Vagina (tissue), 2 donors: Measurements from ENCODE around the gene TATDN2. TPM values are rescaled to one million over a fixed set of nuclear protein-coding genes. Genes with fewer than 3 reads are reported as not detected.

Experiments
- DNase-seq, 2 donors: peaks; one replicate each; pipeline ENCODE4 v3.0.0-alpha.2; 2017; ENCODE audit errors: extremely low spot score in 2 of 2
- H3K27ac ChIP-seq: fragments of 200-600 bp; sonication (generic); one replicate; pipeline ENCODE4 v1.5.1; 2019
- H3K27me3 ChIP-seq: fragments of 200-600 bp; sonication (generic); one replicate; pipeline ENCODE4 v1.5.1; 2019
- H3K36me3 ChIP-seq, 2 donors: fragments of 200-600 bp; sonication (generic); one replicate each; pipeline ENCODE4 v1.5.1; 2017 to 2019
- H3K4me1 ChIP-seq: fragments of 200-600 bp; sonication (generic); one replicate; pipeline ENCODE4 v1.5.1; 2019
- H3K4me3 ChIP-seq, 2 donors: fragments of 200-600 bp; sonication (generic); 1 replicate in 1 of 2; 2 replicates in 1 of 2; pipeline ENCODE4 v1.5.1; 2016 to 2019
- H3K9me3 ChIP-seq: fragments of 200-600 bp; sonication (generic); one replicate; pipeline ENCODE4 v1.5.1; 2019
- POLR2A ChIP-seq, 2 donors: fragments of 450-650 bp; IDR thresholded peaks; one replicate each; pipeline ENCODE4 v1.6.1; 2017; ENCODE audit warnings: antibody characterized with exemption in 2 of 2, mild to moderate bottlenecking in 2 of 2, moderate library complexity in 2 of 2
- POLR2AphosphoS5 ChIP-seq, 2 donors: sonication (generic); formaldehyde crosslinking; IDR thresholded peaks; one replicate each; pipeline ENCODE4 v1.9.0; 2017; ENCODE audit warnings: antibody characterized with exemption in 2 of 2, mild to moderate bottlenecking in 2 of 2, low read depth in 1 of 2; ENCODE audit not compliant: insufficient read depth in 1 of 2
- intact Hi-C: fragments of 100-400 bp; cut with DNase I; formaldehyde crosslinking; loops from one replicate; pipeline ENCODE4 v1.15.1; 2023
- total RNA-seq: library from RNA; depleted of rRNA; stranded (reverse); fragments of >200 nt; gene quantifications from one replicate; pipeline ENCODE4 v1.2.3, GENCODE V29; 2016
- TF ChIP-seq, protein P1 (sequence below), 3 experiments: fragments of 450-650 bp in 2 of 3; fragments of 200-600 bp in 1 of 3; sonication (generic) in 1 of 3; IDR thresholded peaks; one replicate each; pipeline ENCODE4 v1.5.1; 2017 to 2019; ENCODE audit warnings: antibody characterized with exemption in 3 of 3, mild to moderate bottlenecking in 2 of 3, moderate library complexity in 2 of 3

Gene TATDN2
- total RNA-seq, 1 donor from 2014 or later, result 34.4 TPM

DNA sequence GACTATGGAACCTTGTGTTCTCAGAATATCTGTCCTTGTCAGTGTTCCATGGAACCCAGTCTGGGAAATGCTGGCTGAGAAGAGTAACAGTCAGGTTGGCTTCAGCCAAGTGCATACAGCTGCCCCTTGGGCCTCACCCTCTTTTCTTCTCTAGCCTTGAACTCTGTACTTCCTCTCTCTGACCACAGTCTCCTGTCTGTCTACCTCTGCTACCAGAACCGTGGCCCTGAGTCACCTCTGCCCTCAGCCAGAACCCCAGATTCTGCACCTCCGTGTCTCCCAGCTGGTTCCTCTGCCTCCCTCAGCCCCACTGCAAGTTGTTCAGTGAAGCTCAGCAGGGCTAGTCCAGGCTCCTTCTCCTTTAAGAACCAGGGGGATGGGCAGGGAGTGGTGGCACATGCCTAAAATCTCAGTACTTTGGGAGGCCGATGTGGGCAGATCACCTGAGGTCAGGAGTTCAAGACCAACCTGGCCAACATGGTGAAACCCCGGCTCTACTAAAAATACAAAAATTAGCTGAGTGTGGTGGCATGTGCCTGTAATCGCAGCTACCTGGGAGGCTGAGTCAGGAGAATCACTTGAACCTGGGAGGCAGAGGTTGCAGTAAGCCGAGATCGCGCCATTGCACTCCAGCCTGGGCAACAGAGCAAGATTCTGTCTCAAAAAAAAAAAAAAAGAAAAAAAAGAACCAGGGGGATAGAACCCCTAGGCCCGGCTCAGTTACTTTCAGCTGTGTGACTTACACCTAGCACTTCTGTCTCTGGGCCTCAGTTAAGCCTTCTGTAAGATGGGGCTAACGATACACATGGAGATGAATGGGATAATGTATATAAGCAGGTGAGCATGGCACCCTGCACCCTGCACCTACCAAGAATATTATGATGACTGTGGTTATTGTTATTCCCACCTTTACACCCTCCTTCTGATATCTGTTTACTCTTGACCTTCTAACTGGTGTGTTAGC is 24.3 kb upstream of the TATDN2 start:
- TF ChIP-seq, protein P1, sequence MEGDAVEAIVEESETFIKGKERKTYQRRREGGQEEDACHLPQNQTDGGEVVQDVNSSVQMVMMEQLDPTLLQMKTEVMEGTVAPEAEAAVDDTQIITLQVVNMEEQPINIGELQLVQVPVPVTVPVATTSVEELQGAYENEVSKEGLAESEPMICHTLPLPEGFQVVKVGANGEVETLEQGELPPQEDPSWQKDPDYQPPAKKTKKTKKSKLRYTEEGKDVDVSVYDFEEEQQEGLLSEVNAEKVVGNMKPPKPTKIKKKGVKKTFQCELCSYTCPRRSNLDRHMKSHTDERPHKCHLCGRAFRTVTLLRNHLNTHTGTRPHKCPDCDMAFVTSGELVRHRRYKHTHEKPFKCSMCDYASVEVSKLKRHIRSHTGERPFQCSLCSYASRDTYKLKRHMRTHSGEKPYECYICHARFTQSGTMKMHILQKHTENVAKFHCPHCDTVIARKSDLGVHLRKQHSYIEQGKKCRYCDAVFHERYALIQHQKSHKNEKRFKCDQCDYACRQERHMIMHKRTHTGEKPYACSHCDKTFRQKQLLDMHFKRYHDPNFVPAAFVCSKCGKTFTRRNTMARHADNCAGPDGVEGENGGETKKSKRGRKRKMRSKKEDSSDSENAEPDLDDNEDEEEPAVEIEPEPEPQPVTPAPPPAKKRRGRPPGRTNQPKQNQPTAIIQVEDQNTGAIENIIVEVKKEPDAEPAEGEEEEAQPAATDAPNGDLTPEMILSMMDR (IDR thresholded peaks at IDR 0.05), result no peak
- TF ChIP-seq POLR2A (IDR thresholded peaks at IDR 0.05) (no peak), POLR2AphosphoS5 (IDR thresholded peaks at IDR 0.05; ENCODE audit: insufficient read depth in 1 of 2, low read depth in 1 of 2) (no peak)
- intact Hi-C loops, result loop anchor here (10.0 kb wide), 1 partner anchor 59 kb away; the partner anchor contains the start of gene IRAK2
- Histone ChIP-seq H3K27me3 (no peaks in the 10 kb centered on the region), H3K4me1 (peaks cover 6% of the 10 kb centered on the region), H3K36me3 (peaks cover 0 to 10% of the 10 kb centered on the region in 2 donors), H3K27ac (no peak overlapping the region), H3K4me3 (no peak overlapping the region), H3K9me3 (no peaks in the 10 kb centered on the region)
- no peak for DNase-seq

DNA sequence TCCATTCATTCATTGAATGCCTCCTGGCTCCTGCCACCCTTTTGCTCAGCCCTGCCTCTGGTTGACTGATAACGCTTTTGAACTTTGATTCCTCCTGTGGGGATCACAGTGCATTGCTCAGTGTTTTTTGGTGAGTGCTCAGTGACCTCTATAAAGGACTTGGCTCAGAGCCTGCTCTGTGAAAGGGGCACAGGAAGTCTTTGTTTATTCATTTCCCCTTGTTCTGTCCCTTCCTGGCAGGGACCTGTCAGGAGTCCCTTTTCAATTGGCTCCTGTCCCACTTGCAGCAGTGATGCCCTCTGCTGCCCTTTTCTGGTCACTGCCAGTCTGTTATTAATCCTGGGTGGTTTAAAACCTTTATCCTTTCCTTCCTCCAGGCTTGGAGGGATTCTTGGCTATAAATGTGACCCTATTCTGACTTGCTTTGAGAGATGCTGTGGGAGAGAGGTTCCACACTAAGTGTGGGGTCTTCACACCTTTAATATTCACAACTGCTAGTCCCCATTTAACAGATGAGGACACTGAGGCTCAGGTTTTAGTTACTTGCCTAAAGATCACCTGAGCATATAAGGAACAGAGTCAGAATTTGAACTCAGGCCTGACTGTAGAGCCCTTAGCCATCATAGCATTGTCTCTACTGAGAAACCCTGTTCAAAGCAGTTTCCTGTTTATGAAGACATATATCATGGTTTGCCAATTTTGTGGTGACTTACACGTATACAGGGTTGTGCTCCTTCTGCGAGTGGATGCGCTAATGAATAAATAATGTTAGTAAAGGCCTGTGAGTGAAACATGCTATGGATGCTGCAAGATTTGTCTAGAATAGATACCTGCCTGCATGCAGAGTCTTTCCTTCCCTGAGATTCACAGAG is 23.2 kb upstream of the TATDN2 start:
- Histone ChIP-seq H3K27ac (no peak overlapping the region), H3K9me3 (no peaks in the 10 kb centered on the region), H3K36me3 (peaks cover 0 to 10% of the 10 kb centered on the region in 2 donors), H3K4me1 (peaks cover 6% of the 10 kb centered on the region), H3K27me3 (no peaks in the 10 kb centered on the region), H3K4me3 (no peak overlapping the region)
- TF ChIP-seq, protein P1 (IDR thresholded peaks at IDR 0.05), result peak; percentile 63 to 80 (median 70)
- TF ChIP-seq POLR2A (IDR thresholded peaks at IDR 0.05), result no peak
- TF ChIP-seq POLR2AphosphoS5 (IDR thresholded peaks at IDR 0.05; ENCODE audit: insufficient read depth in 1 of 2, low read depth in 1 of 2), result peak in 1 of 2 donors; percentile 84
- intact Hi-C loops, result loop anchor here (10.0 kb wide), 1 partner anchor 60 kb away; the partner anchor contains the start of gene IRAK2
- no peak for DNase-seq

DNA sequence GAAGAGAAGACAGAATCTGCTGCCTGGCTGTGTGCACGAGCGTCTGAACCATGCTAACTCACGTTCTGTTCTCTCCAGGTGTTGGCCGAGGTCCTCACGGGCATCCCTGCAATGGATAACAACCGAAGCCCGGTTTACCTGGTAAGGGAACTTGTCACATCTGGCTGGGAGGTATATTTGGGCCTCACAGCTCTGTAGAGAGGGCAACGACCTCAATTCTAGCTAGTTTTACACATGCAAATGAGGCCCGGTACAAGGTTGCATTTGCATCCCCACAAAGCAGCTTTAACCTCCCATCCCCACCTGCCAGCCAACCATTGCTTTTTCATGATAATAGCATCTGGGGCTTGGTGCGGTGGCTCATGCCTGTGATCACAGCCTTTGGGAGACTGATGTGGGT is 22.0 kb upstream of the TATDN2 start:
- Histone ChIP-seq H3K4me1 (peaks cover 6% of the 10 kb centered on the region), H3K36me3 (peaks cover 0 to 10% of the 10 kb centered on the region in 2 donors)

DNA sequence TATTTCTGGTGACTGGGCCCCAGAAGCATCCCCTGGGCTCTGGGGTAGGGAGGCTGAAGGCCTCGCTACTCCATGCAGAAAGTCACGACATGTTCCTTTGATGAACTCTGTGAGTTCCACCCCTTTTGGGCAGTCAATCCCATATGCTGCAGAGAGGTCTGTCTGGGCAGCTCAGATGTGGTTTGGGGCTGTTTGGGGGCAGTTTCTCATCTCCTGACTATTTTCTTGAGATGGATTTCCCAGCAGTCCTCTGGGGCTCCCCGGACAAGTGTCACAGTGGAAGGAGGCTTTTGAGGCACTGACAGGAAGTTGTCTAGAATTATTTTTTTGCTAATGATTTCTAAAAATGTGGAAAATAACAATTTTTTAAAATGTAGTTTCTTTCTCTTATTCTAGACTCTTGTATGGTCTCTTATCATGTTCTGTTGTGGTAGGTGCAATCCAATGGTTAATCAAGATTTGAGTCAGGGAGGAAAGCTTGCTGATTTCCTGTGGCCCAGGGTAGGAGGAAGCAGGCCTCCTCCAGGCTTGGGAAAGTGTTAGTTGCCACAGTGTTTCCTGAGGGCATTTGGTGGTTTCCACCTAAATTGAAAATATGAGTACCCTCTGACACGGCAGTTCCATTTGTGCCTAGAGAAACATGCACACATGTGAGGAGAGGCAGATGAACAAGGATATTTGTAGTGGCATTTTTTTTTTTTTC is 19.9 kb upstream of the TATDN2 start:
- Histone ChIP-seq H3K36me3 (peaks cover 0 to 4% of the 10 kb centered on the region in 2 donors), H3K27ac (no peak overlapping the region)
- intact Hi-C loops, result loop anchor here (10.0 kb wide), 1 partner anchor 64 kb away; the partner anchor contains the start of gene IRAK2

More for the DNA sequence above, 22.0 kb upstream of the TATDN2 start:
- Histone ChIP-seq H3K9me3 (no peaks in the 10 kb centered on the region), H3K4me3 (no peak overlapping the region), H3K27ac (no peak overlapping the region), H3K27me3 (no peaks in the 10 kb centered on the region)
- intact Hi-C loops, result loop anchor here (10.0 kb wide), 1 partner anchor 61 kb away; the partner anchor contains the start of gene IRAK2
- DNase-seq, result no peak
- TF ChIP-seq, protein P1 (IDR thresholded peaks at IDR 0.05), result no peak
- TF ChIP-seq POLR2AphosphoS5 (IDR thresholded peaks at IDR 0.05; ENCODE audit: insufficient read depth in 1 of 2, low read depth in 1 of 2), result no peak
- TF ChIP-seq POLR2A (IDR thresholded peaks at IDR 0.05), result no peak

More for the DNA sequence above, 19.9 kb upstream of the TATDN2 start:
- H3K9me3 ChIP-seq, result no peaks in the 10 kb centered on the region
- H3K27me3 ChIP-seq, result no peaks in the 10 kb centered on the region
- DNase-seq, result no peak
- H3K4me1 ChIP-seq, result peaks cover 6% of the 10 kb centered on the region
- TF ChIP-seq POLR2AphosphoS5 (IDR thresholded peaks at IDR 0.05; ENCODE audit: insufficient read depth in 1 of 2, low read depth in 1 of 2) (no peak), POLR2A (IDR thresholded peaks at IDR 0.05) (no peak)
- TF ChIP-seq, protein P1 (IDR thresholded peaks at IDR 0.05), result no peak
- H3K4me3 ChIP-seq, result no peak overlapping the region
